ENCODE measurements around the gene DYSF.

The DYSF gene

GRCh38 chr2:71552861-71553301, 99.5 kb downstream of the DYSF start:
- DNase-seq (ENCODE audit: low spot score): no peak

- no peak for DNase-seq (ENCODE audit: low spot score)
Observed at GRCh38 chr2:71554028-71554705, 100.8 kb downstream of the DYSF start.

- no peak for DNase-seq (ENCODE audit: low spot score)
Observed at GRCh38 chr2:71554706-71555056, 101.3 kb downstream of the DYSF start.

- DNase-seq (ENCODE audit: low spot score): no peak
Observed at GRCh38 chr2:71555798-71556454, 102.6 kb downstream of the DYSF start.

- no peak for DNase-seq (ENCODE audit: low spot score)
Observed at GRCh38 chr2:71556692-71557250, 103.4 kb downstream of the DYSF start.

GRCh38 chr2:71557321-71557720, 104.0 kb downstream of the DYSF start:
- no peak for DNase-seq (ENCODE audit: low spot score)

GRCh38 chr2:71558300-71559051, 105.1 kb downstream of the DYSF start:
- no peak for DNase-seq (ENCODE audit: low spot score)

- no peak for DNase-seq (ENCODE audit: low spot score)
Observed at GRCh38 chr2:71559080-71559827, 105.9 kb downstream of the DYSF start.

- no peak for DNase-seq (ENCODE audit: low spot score)
Observed at GRCh38 chr2:71559828-71560637, 106.7 kb downstream of the DYSF start.

- no peak for DNase-seq (ENCODE audit: low spot score)
Observed at GRCh38 chr2:71560638-71561011, 107.3 kb downstream of the DYSF start.

- no peak for DNase-seq (ENCODE audit: low spot score)
Observed at GRCh38 chr2:71561441-71562267, 108.3 kb downstream of the DYSF start.

GRCh38 chr2:71562518-71562917, 109.2 kb downstream of the DYSF start:
- no peak for DNase-seq (ENCODE audit: low spot score)

GRCh38 chr2:71563872-71564271, 110.5 kb downstream of the DYSF start:
- DNase-seq (ENCODE audit: low spot score): no peak

- no peak for DNase-seq (ENCODE audit: low spot score)
Observed at GRCh38 chr2:71564361-71564760, 111.0 kb downstream of the DYSF start.

GRCh38 chr2:71564790-71565189, 111.4 kb downstream of the DYSF start:
- no peak for DNase-seq (ENCODE audit: low spot score)

- no peak for DNase-seq (ENCODE audit: low spot score)
Observed at GRCh38 chr2:71566372-71566771, 113.0 kb downstream of the DYSF start.

- DNase-seq (ENCODE audit: low spot score): no peak
Observed at GRCh38 chr2:71567625-71568024, 114.3 kb downstream of the DYSF start.

- DNase-seq (ENCODE audit: low spot score): no peak
Observed at GRCh38 chr2:71568103-71568502, 114.7 kb downstream of the DYSF start.

GRCh38 chr2:71570511-71570910, 117.2 kb downstream of the DYSF start:
- no peak for DNase-seq (ENCODE audit: low spot score)

- no peak for DNase-seq (ENCODE audit: low spot score)
Observed at GRCh38 chr2:71570951-71571460, 117.6 kb downstream of the DYSF start.
